GM21825 (cell line): ENCODE measurements around the gene CDK2AP2.
"Not testable (repeated sequence)": the region's sequence is repeated elsewhere in the genome, so short reads cannot be mapped to it uniquely, and the experiment has no call there.

Source experiments
- ATAC-seq: cut with Tn5 transposase; IDR thresholded peaks from one replicate; pipeline ENCODE4 v1.9.1; 2021; ENCODE audit warnings: mild to moderate bottlenecking, moderate library complexity; ENCODE audit not compliant: unreplicated experiment

The CDK2AP2 gene

DNA sequence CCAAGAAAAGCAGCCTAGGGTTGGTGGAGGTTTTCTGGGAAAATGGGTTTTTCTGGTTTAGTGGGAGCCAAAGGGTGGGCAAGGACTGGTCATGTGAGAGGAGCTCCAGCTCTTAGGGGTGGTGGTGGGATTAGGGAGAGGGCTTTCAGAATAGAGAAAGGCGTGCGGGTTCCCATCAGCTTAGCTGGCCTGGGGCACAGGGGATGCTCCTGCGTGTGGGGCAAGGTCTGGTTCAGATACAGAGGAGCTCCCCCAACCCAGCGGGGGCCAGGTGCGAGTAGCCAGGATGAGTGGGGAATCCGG, 39.6 kb downstream of the CDK2AP2 start:
- no peak for ATAC-seq

GRCh38 chr11:67468056-67468455, 39.9 kb downstream of the CDK2AP2 start:
- ATAC-seq: no peak

DNA sequence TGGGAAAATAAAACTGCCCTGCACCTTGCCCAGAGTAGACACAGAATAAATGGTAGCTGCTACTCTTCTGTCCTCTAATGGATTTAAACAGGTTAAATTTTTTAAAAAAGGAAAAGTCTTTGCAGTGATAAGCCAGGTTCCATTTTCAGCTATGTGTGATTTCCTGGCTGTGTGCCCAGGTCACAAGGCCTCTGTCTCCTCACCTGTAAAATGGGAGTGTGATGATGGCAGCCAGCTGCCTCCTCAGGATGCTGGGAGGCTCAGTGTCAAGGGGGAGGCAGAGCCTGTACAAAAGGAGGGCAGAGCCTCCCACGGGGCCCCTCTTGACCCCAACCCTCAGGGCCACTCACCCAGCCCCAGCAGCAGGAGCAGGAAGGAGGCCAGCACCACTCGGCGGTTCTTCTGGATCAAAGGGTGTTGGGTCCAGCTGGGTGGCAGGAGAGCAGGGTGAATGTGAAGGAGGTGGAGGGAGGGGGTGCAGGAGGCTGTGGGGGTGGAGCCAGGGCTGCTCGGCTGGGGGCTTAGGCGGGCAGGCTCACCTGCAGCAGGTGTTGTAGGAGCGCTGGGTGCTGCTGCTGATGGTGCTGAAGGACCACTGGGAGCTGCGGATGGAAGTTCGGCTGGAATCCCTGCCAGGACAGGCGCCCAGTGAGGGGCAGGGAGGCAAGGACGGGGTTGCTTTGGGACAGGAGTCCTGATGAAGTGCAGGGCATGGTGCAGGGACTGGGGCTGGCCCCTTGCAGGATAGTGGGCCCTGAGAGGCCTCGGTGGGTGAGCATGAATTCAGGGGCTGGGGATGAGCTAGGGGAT, 40.8 kb downstream of the CDK2AP2 start:
- ATAC-seq: no peak

- no peak for ATAC-seq
Observed at GRCh38 chr11:67466367-67466766, 41.6 kb downstream of the CDK2AP2 start.

DNA sequence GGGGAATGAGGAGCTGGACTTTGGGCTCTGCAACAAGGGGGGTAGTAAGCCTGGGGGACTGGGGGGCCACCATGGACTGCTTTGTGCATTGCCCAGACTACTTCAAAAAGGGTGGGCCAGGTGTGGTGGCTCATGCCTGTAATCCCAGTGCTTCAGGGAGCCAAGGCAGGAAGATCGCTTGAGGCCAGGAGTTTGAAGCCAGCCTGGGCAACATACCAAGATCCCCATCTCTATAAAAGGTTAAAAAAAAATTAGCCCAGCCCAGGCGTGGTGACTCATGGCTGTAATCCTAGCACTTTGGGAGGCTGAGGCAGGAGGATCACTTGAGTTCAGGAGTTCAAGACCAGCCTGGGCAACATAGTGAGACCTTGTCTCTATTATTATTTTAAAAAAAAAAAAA, 42.4 kb downstream of the CDK2AP2 start:
- not testable (repeated sequence) for ATAC-seq

DNA sequence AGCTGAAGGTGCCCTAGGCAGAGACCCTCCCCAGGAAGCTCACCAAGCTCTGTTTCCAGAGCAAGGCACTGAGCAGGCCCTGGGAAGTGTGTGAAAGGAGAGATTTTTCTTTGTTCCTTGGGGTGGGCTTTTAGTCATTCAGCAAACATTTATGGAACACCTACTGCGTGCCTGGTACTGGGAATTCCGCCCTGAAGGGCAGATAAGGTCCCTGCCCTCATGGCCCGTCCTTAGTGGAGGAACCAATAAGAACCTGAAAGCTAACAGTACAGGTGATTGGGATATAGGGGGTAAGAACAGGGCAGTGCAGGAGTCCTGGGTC, 42.8 kb downstream of the CDK2AP2 start:
- no peak for ATAC-seq

GRCh38 chr11:67464411-67465188, 43.4 kb downstream of the CDK2AP2 start:
- ATAC-seq: peak; percentile 51

DNA sequence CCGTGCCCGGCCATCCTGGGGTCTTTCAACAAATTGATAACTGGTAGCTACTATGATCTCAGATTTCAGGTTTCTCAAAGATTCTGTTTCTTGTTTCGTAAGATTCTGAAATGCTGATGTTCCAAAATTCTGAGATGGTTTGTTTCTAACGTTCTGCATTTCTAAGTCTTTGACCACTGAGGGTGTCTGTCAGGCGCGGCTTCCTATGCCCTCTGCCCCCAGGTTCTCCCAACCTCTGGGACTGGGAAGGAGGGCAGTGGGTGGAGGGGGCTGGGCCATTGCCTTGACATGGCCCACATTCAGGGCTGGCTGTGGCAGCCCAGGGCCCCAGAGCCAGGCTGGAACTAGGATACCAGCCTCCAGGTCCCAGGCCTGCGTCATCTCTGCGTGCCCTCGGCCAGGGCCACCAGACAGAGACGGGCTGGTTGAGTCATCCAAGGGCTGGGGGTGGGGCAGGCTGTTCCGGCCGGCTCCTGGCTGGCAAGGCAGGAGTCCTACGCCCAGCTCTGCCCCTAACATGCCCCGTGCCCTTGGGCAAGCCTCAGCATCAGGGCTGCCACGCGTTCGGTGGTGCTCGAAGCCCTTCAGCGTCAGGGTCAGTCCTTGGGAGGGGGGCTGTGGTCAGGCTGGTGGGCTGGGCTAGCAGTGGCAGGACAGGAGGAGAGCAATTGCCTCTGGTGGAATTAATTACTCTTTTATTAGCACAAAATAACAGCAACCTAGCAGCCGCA, 44.1 kb downstream of the CDK2AP2 start:
- no peak for ATAC-seq

GRCh38 chr11:67463186-67463585, 44.8 kb downstream of the CDK2AP2 start:
- ATAC-seq: no peak

DNA sequence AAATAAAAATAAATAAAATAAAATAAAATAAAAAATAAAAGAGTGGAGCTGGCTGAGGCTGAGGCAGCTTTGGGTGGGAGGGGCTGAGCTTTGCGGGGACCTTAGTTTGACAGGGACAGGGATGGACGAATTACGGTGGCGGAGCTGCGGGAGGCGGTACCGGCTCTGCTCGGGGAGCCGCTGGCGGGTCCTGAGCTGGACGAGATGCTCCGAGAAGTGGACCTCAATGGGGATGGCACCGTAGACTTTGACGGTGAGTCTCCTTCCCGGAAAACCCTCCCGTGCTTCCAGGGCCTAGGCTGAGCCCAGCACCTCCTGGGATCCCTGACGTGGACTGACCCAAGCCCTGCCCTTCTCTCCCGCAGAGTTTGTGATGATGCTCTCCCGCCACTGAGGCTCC, 49.7 kb downstream of the CDK2AP2 start:
- no peak for ATAC-seq

DNA sequence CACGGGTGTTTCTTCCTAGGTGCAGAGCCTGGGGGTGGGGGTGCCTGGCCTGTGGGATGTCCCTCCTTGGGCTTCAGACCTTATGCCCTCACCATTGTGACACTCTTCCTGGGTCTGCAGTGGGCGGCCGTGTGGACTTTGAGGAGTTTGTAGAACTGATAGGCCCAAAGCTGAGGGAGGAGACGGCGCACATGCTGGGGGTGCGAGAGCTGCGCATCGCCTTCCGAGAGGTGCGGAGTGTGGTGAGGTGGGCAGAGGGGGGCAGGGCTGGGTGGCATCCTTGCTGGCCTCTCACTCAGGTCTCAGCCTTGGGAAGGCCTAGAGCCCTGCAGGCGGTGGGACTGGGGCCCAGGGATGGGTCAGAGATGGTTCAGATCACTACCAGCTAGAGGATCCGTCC, 50.5 kb downstream of the CDK2AP2 start:
- ATAC-seq: no peak
